HG02870 (cell line): Measurements from ENCODE around the gene NEIL1.
"Not testable (repeated sequence)": the region's sequence is repeated elsewhere in the genome, so short reads cannot be mapped to it uniquely, and the experiment has no call there.

Experiments
- ATAC-seq: cut with Tn5 transposase; IDR thresholded peaks from one replicate; pipeline ENCODE4 v1.9.1; 2021; ENCODE audit warnings: mild to moderate bottlenecking, moderate library complexity; ENCODE audit not compliant: unreplicated experiment

The NEIL1 gene, protein sequence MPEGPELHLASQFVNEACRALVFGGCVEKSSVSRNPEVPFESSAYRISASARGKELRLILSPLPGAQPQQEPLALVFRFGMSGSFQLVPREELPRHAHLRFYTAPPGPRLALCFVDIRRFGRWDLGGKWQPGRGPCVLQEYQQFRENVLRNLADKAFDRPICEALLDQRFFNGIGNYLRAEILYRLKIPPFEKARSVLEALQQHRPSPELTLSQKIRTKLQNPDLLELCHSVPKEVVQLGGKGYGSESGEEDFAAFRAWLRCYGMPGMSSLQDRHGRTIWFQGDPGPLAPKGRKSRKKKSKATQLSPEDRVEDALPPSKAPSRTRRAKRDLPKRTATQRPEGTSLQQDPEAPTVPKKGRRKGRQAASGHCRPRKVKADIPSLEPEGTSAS

DNA sequence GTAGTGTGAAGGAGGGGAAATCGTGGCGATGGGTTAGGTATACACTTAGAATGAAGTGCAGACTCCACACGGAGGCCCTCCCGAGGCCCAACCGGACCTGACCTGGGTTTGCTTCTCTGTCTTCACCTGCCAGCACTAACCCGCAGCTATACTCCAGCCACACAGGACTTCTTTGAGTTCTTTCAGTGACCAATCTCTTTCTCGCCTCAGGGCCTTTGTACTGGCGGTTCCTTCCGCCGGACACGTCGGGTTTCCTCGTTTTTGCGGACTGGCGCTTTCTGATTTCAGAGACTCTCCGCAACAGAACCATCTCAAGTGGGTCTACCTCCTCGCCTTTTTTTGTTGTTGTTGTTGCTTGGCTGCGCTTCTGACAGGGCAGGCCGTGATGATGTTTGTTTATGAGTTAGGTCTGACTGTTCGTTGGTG, at the start of gene NEIL1:
Gene NEIL1, plus strand, starts transcription at position 244 of the 426 bp plus-strand sequence. CDS start 1,867 bp downstream, outside the sequence.
- no peak for ATAC-seq

DNA sequence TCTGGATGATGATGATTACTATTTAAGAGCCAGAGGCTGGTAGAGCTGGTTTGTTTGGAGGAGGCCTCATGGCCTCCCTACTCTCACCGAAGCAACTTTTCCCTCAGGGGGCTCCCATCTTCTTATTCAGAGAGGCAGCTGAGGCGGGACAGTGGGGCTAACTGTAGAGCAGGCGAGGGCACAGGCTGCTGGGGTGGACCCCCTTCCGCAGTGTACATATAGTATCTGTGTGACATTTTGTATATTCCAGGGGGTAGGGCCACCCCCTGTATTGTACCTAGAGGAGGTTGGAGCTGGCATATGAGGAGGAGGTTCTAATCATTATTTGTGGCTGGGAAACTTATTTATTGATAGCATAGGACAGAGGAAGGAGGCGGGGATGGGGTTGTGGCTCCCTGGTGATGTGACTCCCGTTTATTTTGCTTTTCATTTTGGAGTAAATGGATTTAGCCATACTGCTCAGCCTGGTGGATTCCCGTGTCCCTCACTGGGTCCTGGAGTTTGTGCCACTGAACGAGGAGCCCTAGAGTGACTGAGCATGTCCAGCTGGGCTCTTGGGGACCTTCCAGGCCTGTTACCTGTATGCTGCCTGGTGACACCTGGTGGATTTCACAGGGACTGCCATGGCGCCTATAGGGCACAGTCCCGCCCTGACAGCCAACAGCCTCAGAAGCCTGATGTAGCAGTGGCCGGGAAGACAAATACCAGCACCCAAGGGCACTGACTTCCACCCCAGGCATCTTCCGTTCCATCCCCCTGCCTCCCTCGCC, 48.1 kb upstream of the NEIL1 start:
- not testable (repeated sequence) for ATAC-seq

DNA sequence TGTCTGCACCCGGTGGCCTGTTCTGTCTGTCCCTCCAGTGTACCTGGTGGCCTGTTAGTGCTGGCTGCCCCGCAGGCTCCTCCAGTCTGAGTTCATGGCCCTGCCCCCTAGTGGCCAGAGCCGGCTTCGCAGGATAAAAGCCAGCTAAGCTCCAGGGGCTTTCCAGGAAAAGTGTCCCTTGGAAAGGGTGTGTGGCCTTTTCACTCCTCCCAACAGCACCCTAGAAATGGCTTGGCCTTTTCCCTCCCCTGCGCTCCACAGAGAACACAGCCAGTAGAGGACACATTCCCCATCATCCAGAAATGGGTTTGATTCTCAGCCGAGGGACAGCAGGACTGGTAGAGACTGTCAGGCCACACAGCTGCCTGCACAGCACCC, 47.5 kb upstream of the NEIL1 start:
- ATAC-seq = not testable (repeated sequence)

DNA sequence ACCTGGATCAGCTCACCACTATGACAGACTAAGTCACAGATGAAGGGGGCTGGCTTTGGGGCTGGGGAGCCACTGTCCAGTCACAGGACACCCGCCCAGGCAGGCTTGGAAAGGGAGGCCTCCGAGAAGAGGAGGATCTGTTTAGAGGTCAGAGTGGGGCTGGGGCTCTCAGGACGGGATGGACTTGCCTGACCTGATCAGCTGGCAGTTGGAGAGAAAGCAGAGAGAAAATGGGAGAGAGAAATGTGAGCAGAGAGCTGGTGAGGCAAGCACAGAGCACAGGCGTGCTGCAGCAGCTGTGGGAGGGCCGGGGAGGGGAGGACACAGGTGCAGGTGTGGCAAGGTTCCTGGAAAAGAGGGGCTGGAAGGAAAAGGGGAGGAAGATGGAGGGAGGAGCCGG, 46.8 kb upstream of the NEIL1 start:
- not testable (repeated sequence) for ATAC-seq

DNA sequence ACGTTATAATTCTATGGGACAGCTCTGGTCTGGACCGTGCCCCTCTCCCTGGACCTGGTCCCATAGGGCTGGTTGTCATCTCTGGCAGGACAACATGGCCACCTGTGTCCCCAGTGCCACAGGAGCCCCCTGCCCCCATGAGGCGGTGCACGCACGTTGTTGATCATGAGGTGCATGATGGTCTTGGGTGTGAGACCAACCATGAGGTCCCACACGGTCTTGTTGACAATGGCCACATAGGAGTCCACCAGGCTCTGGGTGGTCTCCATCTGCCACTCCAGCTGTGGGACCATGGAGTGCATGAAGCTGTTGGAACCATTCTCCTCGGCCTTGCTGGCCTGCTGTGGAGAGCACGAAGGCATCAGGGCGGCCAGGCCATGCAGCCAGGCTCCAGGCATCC, 44.5 kb upstream of the NEIL1 start:
- no peak for ATAC-seq

DNA sequence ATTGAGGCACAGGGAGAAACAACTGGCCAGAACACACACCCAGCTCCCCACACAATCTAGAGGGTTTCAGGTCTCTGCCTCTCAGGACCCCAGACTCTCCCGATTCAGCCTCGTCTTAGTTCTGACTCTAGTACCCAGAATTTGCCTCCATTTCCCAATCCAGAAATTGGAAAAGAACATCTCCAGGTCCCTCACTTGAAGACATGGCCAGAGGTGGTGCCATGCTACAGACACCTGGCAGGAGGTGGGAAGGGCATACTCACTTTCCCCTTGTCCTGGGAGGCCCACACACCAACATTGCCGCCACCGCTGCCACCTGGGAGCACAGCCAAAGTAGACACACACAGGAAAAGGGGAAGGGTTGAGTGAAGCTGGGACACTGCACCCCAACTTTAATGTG, 44.1 kb upstream of the NEIL1 start:
- ATAC-seq = not testable (repeated sequence)

DNA sequence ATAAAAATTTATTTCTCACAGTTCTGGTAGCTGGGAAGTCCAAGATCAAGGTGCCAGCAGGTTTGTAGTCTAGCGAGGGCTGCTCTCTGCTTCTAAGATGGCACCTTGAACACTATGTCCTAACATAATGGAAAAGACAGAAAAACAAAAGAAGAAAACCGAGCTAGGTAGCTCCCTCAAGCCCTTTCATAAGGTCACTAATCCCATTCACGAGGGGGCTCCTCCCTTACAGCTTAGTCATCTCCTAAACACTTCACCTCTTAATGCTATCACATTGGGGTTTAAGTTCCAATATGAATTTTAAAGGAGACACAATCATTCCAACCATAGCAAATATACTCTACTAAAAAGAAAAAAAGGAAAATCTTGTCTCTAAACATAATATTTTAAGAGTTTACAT, 40.7 kb upstream of the NEIL1 start:
- no peak for ATAC-seq

DNA sequence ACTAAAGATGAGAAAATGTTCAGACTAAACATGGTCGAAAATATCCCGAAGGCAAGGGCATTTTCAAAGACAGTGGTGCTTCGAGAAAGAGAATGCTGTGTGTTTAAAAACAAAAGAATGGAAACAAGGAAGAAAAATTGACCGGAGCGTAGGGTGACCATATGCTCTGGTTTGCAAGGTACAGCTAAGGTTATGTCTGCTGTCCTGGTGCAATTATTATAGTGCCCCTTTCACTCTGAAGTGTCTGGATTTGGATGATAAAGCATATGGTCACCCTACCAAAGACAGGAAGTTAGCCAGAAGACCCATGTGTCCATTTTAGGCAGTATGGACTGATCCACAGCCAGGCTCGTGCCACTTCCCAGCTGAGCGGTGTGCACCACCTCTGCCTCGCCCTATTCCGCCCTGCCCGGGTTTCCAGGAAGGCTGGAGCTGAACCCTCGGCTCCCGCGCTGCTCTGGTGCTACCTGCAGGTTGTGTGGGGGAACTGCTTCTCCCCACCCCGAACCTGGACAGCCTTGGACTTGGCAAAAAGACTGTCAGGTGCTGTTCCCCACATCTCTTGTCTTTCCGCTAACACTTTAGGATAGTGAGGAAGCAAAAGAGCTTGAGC, 39.0 kb upstream of the NEIL1 start:
- no peak for ATAC-seq

DNA sequence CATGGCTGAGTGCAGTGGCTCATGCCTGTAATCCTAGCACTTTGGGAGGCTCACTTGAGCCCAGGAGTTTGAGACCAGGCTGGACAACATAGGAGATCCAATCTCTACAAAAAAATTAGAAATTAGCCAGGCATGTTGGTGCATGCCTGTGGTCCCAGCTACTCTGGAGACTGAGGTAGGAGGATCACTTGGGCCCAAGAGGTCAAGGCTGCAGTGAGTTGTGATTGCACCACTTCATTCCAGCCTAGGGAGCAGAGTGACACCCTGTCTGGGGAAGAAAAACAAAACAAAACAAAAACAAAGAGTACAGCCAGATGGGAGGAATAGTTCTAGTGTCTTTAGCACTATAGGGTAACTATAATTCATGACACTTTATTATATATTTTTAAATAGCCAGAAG, 37.1 kb upstream of the NEIL1 start:
- no peak for ATAC-seq

DNA sequence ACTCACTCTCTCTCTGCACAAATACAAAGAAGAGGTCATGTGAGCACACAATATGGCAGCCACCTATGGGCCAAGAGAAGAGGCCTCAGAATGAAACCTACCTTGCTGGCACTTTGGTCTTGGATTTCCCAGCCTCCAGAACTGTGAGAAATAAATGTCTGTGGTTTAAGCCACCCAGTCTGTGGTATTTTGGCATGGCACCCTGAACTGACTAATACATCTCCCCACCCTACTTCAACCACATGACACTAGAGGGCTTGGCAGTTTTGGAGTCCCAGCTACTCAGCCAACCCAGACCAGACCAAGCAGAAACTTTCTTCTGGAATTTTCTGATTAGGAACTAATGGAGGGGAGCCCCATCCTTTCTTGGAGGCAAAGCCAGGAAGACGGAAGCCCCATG, 34.3 kb upstream of the NEIL1 start:
- not testable (repeated sequence) for ATAC-seq

DNA sequence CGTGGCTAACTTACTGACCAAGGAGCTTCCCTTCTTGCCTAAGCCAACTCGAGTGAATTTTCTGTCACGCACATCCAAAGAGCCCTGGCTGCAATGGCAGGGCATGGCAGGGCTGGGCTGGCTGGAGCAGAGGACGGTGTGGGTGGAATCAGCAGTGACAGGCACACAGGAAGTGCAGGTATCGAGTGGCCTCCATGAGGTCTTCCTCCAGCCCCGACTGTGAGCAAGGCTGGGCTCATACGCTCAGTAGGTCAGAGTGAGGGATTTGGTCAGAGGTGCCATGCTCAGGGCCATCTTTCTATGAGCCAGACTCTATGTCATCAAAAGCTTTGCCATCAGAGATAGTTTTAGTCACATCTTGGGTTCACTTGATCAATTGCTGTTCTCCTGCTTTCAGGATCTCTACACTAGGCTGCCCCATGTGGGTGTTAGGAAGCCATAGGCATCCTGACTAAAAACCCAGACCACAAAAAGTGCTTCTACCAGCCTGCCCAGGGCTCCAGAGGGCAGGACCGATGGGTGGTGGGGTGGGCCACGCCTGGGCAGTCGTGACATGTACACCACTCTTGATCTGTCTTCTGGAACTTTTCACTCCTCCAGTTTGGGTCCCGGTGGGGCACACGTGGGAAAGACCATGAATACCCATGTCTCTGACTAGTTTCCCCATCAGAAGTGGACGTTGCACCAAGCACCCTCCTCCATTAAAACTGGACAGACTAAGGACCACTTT, 33.6 kb upstream of the NEIL1 start:
- no peak for ATAC-seq

DNA sequence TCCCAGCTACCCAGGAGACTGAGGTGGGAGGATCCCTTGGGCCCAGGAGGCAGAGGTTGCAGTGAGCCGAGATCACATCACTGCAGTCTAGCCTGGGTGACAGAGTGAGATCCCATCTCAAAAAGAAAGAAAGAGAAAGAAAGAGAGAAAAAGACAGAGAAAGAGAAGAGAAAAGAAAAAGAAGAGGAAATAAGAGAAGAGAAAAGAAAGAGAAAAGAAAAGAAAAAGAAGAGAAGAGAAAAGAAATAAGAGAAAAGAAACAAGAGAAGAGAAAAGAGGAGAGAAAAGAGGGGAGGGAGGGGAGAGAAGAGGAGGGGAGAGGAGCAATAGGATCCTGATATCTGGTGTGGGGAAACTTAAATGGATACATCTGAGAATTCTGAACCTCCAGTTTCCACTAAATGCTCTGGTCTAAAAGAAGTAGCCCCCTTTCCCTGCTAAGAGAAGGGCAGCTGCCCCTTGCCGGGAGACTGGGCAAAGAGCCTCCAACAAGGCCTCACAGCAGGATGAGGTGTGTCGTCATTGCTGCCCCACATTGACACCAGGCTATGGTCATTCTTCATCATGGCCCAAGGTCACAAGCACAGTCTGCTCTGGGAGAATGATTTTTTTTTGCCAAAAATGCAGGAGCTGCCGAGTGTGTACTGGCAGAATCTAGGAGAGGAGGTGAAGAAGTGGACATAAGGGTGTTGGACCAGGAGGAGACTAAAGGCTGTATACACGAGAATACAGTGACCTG, 32.1 kb upstream of the NEIL1 start:
- ATAC-seq = no peak

DNA sequence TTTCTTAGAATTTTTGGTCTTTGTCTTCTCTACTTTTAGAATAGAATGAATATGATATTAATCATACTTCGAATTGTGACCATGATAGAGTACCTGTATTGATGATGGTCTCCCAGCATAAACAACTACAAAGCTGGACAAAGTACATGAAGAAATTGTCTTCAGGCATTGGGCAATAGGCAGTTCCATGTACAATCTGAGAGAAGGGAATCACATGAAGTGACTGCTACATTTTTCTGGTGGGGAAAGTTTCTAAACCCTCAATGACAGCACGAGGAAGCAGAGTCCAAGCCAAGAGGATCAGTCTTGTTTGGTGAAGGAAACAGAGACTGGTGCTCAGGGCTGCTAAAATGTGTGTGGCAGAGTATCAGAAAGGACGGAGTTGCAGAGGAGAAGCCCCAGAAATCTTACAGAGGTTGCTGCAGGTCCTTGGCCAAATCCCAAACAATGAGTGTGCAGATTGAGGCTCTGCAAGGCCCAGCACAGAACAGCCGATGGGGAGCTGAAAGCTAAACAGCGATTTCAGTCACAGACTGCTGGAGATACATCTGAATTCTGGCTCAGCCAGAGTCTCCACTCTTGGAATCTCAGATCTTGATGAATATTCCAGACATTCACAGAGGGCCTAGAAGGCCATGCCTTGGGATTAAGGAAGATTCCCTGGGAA, 27.5 kb upstream of the NEIL1 start:
- not testable (repeated sequence) for ATAC-seq

DNA sequence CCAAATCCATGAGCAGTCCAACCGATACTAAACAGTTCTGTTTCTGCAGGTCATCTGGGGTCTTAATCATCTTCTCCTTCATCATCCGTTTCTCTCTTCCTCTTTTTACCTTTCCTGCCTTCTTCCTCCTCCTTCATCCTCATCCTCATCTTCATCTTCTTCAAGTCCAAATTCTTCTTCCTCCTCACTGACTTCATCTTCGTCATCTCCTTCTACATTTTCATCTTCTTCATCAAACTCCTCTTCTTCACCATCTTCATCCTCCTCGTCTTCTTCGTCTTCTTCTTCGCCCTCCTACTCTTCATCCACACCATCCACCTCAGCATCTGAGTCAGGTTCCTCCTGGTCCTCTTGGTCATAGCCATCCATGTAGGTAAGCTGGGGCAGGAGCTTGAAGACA, 25.1 kb upstream of the NEIL1 start:
- no peak for ATAC-seq

DNA sequence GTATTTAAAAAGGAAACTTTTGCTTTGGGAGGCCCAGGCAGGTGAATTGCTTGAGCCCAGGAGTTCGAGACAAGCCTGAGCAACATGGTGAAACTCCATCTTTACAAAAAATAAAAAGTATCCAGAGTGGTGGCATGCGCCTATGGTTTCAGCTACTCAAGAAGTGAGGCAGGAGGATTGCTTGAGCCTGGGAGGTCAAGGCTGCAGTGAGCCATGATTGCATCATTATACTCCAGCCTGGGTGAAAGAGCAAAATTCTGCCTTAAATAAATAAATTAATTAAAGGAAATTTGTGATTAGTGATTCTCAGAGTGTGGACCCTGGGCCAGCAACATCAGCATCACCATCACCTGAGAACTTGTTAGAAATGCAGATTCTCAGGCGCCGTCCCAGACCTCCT, 20.9 kb upstream of the NEIL1 start:
- no peak for ATAC-seq

DNA sequence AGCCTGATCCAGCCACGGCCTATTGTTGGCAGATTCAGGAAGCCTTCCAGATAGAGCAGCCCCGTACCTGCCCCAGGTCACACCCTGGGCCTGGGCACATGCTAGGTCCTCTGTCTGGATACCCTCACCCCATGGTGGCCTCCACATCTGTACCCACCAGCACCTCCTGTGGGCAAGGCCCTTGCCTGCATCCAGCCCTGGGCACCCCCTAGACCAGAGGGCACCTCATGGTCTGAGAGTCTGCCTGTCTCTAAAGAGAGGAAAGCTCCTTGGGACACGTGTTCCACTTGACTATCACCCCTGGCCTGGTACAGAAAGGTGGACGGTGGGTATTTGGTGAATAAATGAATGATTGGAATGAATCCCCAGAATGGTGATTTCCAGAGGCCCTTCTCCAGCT, 19.8 kb upstream of the NEIL1 start:
- ATAC-seq = no peak

DNA sequence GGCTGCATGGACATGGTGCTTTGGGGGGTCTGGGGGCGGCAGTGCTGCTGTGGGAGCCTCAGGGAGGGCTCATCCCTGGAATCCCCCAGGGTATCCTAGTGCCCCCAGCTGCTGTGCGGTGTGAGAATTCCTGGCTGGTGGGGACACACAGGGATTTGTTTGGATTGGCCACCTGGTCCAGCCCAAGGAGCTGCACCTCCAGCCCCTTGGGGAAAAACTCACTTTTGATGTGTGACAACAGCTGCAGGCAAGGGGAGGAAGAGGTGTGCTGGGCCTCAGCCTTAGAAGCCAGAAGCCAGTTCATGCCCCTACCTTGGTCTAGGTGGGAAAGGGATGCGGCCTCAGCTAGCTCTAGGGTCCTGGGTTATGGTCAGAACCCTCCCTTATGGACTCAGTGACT, 19.3 kb upstream of the NEIL1 start:
- ATAC-seq = no peak

DNA sequence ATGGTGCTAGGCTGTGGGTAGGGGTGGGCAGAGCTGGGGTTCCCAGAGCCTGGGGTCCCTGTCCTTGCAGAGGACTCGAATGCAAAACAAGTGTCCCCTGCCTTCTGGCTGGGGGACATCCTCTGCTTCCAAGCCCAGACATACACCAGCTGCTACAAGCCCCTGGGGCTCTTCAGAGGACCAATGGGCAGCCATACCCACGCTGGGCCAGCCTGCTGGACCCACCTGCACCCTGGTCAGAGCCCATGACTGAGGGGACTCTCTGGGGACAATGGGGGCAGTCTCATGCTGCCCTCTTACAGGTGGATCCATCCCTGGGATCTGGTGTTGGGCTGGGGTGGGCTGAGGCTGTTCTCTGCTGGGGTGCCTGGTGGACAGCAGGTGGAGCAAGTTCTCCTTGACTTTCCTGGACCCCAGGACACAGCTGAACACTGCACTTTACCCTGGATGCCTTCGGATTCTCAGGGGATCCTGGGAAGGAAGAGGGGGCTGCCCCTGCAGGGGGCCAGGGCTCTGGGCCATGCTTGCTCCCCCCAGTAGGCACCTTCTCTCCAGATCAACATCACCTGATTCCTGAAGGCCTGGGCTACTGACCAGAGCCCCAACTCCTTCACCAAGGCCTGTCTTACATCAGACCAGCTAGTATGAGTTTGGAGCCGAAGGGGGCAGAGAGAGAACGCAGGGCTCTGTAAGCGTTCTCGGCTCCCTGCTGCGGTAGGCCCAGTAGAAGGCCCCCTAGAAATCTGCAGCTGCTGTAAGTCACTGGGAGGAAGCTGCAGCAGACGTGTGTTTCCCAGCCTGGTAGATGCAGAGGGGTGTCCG, 18.1 kb upstream of the NEIL1 start:
- ATAC-seq = no peak

DNA sequence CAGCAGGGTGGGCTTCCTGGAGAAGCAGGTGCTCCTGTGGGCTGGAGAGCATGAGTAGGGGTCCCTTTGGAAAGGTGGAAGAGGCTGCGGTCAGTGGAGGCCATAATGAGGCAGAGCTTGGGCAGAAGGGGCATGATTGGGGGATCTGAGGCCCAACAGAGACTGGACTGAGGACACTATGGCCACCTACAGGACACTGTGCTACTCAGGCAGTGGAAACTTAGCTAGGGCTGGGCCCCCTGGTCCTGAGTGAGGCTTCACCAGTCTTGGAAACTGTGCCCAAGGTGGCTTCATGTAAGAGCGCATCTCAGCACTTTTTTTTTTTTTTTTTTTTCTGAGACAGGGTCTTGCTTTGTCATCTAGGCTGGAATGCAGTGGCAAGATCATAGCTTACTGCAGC, 17.3 kb upstream of the NEIL1 start:
- no peak for ATAC-seq
